GM19463 (cell line): Measurements from ENCODE around the gene CD300C.
"Not testable (repeated sequence)": the region's sequence is repeated elsewhere in the genome, so short reads cannot be mapped to it uniquely, and the experiment has no call there.

Source experiments
- ATAC-seq: cut with Tn5 transposase; IDR thresholded peaks from one replicate; pipeline ENCODE4 v1.9.1; 2021; ENCODE audit warnings: mild to moderate bottlenecking, moderate library complexity; ENCODE audit not compliant: unreplicated experiment

Gene CD300C

GRCh38 chr17:74515941-74516340, 30.0 kb downstream of the CD300C start:
- no peak for ATAC-seq

GRCh38 chr17:74514632-74515334, 31.1 kb downstream of the CD300C start:
- no peak for ATAC-seq

- ATAC-seq, result no peak
Measured at GRCh38 chr17:74513987-74514631, 31.8 kb downstream of the CD300C start.

GRCh38 chr17:74512624-74513091, 33.3 kb downstream of the CD300C start:
- peak; percentile 83 for ATAC-seq

GRCh38 chr17:74512036-74512435, 33.9 kb downstream of the CD300C start:
- ATAC-seq, result no peak

- no peak for ATAC-seq
Measured at GRCh38 chr17:74508156-74508555, 37.8 kb downstream of the CD300C start.

- not testable (repeated sequence) for ATAC-seq
Measured at GRCh38 chr17:74503949-74504348, 42.0 kb downstream of the CD300C start.

GRCh38 chr17:74502861-74503260, 43.1 kb downstream of the CD300C start:
- no peak for ATAC-seq

GRCh38 chr17:74499992-74500391, 45.9 kb downstream of the CD300C start:
- no peak for ATAC-seq

GRCh38 chr17:74497471-74497870, 48.4 kb downstream of the CD300C start:
- ATAC-seq, result no peak

- ATAC-seq, result no peak
Measured at GRCh38 chr17:74493331-74493833, 52.5 kb downstream of the CD300C start.

GRCh38 chr17:74491626-74492025, 54.3 kb downstream of the CD300C start:
- no peak for ATAC-seq
